NCI-H128 (cell line): ENCODE measurements around the gene EIF5AL1.
"Not testable (repeated sequence)": the region's sequence is repeated elsewhere in the genome, so short reads cannot be mapped to it uniquely, and the experiment has no call there.

Experiments used
- DNase-seq: peaks from one replicate; lab custom pipeline; 2025; ENCODE audit not compliant: unreplicated experiment; lab: John Stamatoyannopoulos, UW

The EIF5AL1 gene

DNA sequence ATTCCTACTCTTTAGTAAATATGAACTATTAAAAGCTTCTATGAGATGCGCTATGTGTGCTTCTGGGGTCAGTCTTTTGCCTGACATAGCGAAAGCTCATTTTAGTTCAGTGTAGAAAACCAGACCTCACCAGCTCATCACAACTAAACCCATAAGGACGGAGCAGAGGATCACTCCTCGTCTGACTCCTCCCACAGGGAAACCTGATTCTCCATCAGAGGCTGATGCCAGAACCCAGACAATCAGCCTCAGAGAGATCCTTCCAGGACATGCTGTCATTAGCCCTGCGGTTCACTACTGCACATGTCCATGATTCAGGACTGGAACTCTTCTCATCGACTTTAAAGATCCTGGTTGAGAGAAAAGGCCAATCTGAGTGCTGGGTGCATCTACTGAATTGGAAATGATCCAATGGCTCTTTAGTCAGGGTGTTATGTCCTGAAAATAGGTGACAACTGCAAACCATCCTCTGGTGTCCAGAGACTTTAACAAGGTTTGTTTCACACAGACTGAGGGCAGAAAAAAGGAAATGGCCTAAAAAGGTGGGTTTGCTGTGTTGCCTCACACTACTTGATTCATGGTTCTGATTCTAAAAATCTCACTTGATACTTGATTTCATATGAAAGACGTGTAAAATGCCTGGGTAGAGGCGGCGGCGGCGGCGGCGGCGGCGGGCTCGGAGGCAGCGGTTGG, at the start of gene EIF5AL1:
Gene EIF5AL1, plus strand, starts transcription at position 643 of the 693 bp plus-strand sequence. CDS start 117 bp downstream, outside the sequence.
- DNase-seq = not testable (repeated sequence)

DNA sequence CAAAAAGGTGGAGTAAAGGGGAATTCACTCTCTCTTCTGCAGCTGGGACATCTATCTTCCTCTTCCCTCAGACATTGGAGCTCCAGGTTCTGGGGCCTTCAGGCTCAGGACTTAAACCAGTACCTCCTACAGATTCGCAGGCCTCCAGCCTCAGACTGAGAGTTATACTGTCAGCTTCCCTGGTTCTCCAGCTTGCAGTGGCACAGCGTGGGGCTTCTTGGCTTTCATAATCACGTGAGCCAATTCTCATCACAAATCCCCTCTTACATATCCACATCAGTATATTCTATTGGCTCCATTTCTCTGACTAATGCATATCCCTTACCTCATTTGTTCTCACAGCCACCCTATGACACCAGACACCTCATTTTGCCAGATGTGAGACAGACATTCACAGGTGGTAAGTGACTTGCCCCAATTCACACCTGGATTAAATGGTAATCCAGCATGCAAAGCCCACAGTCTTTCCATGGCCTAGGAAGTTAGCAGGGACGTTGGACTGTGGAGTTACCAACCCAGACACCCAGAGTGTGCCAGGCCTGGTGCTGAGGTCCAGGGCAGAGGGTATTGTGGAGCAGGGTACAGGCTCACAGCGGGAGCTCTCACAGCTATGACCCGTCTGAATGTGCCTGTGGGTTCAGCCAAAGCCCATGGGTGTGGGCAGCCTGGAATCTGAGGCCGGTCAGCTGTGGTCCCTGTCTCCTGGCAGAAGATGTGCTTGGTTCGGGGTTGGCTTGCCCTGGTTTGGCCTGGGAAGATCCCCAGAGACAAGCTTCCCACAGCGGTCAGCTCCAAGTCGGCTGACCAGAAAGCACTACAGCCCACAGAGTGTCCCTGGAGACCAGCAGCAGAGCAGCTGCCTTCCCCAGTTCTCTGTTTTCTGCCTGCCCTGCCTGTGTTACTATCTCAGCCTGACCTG, 48.5 kb upstream of the EIF5AL1 start:
- no peak for DNase-seq

DNA sequence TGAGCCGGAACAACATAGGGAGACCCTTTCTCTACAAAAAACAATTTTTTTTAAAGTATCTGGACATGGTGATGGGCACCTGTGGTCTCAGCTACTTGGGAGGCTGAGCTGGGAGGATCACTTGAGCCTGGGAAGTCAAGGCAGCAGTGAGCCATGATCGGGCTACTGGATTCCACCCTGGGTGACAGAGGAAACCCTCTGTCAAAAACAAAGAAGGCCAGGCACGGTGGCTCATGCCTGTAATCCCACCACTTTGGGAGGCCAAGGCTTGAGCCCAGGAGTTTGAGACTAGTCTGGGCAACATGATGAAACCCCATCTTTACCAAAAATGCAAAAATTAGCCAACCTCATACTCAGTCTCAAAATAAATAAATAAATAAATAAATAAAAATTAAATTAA, 47.0 kb upstream of the EIF5AL1 start:
- DNase-seq = no peak

DNA sequence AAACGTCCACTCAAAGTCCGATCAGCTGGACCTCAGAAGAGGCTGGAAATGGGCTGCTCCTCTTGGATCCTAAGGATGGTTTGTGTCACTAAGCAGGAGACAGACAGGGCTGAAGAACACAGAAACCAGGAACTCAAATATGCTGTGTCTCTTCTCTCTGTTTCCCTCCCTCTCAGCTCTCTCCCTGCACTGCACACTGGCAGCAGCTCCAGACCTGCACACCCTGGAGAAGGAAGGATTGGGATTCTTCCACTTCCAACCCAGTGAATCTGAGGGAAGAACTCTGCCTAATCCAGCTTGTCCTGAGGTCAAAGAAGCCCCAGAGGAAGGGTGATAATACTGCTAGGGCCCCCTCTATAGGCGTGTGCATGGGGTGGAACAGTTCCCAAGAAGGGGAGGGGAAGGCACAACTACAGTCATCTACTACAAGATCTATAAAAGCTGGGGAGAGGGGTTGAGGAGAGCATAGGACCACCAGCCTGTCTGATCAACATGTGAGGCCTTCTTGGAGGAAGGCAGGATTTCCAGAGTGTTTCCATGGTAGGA, 44.2 kb upstream of the EIF5AL1 start:
- no peak for DNase-seq

DNA sequence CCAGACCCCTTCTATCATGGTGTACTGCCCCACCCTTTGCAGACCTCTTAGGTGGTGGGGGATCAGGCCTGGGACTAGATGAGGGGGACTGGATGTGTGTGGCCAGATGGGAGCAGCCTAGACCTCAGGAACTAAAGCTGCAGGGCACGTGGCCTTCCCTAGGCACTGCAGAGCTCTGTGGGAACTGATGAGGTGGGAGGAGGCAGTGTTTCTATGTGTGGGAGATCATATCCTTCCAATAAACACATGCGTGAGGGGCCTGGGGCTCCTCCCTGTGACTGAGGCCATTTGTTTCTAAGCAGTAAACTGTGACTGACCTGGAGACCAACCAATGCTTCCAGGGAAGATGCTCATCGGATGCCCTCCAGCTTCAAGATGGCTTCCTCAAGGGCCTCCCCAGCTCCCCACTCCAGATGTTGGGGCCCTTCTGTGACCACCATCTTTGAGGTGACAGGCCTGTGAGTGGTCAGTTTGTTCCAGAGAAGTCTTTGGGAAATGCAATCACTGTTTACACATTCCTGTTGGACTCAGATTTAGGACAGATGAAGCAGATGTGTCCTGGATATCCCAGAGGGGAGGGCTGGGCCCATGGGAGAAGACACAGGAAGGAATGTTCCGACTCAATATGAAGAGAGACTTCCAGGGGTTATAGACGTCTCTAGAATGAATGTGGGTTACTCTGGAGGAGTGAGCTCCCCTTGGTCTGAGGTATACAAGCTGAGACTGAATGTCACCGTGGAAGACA, 43.3 kb upstream of the EIF5AL1 start:
- DNase-seq = no peak

DNA sequence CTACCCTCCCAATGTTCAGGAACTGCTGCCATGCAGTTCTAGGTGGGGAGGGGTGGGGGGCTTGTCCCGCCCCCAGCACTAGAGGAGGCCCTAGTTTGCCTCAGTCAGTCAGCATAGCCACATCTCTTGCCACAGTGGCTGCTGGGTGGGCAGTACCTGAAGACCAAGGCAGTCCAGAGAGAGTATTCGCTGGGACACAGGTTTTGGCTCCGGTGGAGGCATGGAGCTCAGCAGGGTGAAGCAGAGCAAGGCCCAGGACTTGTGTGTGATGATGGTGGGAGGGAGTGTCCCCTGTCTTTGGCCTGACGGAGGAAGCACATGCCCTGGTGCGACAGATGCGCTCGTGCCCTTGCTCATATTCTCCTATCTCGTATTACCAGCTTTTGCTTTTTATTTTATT, 42.2 kb upstream of the EIF5AL1 start:
- DNase-seq = no peak

DNA sequence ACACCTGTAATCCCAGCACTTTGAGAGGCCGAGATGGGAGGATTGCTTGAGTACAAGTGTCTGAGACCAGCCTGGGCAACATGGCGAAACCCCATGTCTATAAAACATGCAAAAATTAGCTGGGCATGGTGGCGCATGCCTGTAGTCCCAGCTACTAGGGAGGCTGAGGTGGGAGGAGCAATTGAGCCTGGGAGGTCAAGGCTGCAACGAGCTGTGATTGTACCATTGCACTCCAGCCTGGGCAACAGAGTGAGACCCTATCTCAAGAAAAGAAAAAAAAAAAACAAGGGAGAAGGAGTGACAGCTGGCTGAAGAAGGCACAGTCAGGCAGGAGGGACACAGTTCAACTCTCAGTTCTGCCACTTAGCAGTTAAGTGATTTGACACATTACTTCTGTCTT, 40.6 kb upstream of the EIF5AL1 start:
- no peak for DNase-seq

DNA sequence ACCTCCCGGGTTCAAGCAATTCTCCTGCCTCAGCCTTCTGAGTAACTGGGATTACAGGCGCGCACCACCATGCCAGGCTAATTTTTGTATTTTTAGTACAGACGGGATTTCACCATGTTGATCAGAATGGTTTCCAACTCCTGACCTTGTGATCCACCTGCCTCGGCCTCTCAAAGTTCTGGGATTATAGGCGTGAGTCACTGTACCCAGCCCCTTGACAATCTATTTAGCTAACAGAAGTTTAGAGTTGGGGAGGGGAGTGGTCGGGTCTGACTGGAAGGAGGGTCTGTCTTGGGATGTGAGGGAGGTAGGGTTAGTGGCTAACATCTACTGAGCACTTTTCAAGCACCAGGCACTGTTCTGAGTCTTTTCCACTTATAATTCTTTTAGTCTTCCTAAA, 39.9 kb upstream of the EIF5AL1 start:
- no peak for DNase-seq

DNA sequence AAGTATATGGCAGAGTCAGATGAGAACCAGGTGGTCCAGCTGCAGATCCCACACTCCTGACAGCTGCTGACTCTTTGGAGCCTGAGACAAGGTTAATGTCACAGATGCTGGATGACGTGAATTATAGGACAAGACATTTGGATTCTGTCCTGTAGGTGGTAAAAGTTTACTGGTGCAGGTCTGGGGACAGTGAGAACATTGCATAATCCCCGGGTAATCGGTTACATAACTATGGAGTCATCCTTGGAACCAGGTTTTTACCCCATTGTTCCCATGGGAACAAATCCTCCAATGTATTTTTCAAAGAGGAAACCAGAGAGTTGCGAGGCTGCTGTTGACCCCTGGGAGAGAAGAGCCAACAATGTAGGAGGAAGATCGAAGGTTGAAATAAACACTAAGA, 39.4 kb upstream of the EIF5AL1 start:
- DNase-seq = no peak

DNA sequence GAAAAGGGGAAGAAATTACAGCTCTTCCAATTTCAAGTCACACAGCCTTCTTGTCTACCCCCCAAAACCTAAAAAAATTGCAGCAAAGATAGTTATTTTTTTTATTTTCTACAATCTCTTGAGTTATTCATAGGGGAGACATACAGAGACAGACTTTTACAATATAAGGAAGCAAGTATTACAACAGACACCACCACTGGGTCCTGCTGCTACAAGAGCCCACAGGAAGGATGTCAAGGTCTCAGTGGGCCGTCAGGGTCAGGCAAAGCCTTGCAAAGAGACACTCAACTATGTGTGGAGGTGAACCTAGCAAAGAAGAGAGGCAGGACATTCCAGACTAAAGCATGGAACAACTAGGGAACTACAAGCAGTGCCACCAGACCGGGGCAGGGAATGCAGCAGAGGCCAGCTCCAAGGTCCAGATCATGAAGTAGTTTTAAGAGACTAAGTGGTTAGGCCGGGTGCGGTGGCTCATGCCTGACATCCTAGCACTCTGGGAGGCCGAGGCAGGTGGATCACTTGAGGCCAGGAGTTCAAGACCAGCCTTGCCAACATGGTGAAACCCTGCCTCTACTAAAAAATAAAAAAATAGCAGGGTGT, 38.7 kb upstream of the EIF5AL1 start:
- no peak for DNase-seq

DNA sequence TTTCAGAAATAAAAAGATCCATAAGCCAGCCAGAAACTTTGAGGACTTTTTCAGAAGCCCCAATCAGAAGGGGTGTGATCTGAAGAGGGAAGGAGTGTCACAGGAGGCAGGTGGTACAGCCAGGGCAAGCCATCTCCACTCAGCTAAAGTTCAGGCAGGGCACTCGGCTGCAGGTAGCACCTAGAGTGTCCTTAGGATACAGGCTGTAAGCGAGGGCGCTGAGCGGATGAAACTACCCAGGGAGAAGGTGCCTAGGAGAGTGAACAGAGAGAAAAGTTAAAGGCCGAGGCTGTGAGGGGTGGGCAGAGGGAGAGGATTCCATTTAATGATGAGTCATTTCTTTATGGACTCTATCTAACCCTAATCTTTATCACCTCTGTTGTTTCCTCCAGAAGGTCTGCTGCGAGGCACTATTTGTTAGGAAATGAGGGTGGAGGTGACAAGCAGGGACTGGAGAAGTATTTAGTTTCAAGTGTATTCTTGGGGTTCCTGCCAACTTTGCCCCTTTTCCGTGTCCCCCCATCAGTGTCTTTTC, 37.1 kb upstream of the EIF5AL1 start:
- DNase-seq = no peak

DNA sequence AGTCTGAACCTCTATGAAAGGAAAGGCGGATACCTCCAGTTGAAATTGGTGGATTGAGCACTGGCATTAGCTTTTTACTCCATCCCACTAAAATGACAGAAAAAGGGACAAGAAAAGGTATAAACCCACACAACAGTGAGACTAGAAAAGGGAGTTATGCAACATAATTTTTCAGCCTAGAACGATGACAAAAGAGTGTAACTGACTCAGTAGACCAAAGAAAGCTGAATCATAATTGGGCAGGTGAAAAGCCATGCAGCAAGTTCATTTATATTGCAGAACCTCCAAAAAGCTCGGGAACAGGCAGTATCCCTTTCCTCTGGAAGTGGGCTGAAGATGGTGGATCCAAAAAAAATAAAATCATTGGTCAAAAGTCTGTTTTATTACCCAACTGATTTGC, 36.5 kb upstream of the EIF5AL1 start:
- DNase-seq = no peak

DNA sequence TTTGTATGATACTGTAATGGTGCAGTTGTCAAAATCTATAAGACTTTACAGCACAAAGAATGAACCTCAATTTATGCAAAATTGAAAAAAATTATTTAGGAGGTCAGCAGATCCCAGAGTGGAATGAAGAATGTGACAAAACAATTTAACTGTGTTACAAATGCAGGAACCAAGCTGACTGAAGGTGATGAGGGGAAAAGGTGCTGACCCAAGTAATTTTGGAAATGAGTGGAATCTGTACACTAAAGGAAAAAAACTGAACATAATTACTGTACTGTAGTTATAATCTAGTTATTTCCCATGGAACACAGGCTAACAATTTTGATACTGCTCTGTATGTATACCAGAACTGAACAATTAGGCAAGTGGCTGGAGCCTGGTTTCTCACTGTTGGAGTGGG, 35.7 kb upstream of the EIF5AL1 start:
- no peak for DNase-seq

DNA sequence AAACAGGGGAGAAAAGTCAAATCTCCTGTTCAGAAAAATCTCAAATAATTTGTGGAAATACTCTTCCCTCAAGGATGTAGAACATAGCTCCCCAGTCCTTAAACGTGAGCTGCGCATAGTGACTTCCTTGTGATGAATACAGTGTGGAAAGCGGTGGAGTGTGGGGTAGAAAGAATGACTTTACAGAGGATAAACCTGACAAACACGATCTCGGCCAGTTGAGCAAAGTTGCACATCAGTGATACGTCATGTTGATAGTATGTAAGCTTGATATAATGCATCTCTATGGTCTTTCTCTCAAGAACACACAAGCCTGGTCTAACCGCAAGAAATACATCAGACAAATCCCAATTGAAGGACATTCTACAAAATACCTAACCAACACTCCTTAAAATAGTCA, 34.9 kb upstream of the EIF5AL1 start:
- no peak for DNase-seq

DNA sequence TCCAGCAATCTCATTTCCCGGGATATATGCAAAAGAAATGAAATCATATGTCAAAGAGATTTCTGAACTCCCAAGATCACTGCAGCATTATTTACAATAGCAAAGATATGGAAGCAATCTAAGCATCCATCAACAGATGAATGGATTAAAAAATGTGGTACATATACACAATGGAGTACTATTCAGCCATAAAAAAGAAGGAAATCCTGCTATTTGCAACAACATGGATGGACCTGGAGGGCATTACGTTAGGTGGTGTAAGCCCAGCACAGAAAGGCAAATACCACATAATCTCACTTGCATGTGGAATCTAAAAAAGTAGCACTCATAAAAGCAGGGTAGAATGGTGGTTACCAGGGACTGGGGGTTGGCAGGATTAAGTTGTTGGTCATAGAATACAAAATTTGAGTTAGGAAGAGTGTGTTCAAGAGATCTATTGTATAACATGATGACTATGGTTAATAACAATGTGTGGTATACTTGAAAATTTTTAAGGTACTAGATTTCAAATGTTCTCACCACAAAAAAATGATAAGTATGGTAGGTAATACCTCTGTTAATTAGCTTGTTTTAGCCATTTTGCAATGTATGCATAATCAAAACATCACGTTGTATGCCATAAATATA, 32.9 kb upstream of the EIF5AL1 start:
- no peak for DNase-seq

DNA sequence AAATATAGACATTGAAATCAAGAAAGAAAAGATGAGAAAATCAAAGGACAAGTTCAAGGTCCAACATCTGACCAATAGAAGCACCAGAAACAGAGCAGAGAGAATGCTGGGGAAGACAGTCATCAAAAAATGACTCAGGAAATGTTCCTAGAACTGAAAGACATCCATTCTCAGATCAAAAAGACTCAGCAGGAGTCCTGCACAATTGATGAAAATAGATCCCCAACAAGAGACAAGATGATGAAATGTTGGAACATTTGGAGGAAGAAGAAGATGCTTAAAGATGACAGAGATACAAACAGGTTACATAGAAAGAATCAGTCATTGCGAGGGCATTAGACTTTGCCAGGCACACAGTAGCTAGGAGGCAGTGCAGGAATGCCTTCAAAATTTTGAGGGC, 30.0 kb upstream of the EIF5AL1 start:
- DNase-seq = no peak

DNA sequence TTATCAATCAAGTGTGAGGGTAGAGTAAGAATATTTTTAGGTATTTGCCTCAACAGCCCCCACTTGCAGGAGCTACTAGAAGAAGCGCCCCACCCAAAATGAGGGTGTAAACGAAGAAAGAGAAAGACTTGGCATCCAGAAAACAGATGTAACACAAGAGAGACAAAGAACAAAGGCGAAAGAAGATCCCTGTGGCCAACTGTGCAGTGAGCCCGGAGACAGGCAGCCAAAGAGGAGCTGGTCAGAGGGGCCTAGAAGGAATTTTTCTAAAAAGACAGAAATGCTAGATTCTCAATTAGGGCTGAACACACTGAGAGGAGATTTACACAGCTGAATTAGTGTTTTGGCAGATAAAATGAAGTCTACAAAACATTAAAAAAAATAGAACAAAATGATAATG, 29.6 kb upstream of the EIF5AL1 start:
- DNase-seq = no peak

DNA sequence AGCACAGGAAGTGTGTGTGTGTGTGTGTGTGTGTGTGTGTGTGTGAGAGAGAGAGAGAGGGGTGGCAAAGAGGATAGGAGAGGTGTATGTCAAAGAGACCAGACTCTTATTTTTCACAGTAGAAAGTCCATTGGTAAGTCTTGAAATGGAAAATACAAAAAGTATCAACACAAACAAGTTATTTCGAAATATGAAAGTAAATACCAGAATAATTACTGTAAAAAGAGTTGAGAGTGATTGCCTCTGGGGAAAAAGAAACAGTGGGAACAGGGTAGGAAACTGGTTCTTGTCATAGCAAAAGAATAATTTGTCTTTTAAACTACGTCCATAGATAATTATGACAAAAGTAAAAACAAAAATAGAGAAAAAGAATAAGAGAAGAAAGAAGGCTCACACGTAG, 29.0 kb upstream of the EIF5AL1 start:
- DNase-seq = no peak

DNA sequence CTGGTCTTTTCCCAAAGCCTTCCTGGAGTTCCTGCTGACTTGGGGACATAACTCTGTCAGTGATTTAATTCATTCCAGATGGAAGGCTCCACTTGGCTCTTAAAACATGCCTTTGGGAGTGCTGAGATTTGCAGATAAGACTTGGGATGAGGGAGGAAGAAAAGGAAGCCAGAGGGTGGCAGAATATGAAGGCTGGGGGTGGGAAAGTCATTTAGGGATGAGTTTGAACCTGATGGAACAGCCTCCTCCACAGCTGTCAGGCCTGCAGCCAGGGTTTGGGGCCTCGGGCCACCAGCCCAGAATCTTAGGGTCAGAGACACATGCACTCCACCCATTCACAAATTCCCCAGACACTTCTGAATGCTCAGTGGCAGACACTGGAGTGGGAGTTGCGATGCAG, 28.4 kb upstream of the EIF5AL1 start:
- no peak for DNase-seq

DNA sequence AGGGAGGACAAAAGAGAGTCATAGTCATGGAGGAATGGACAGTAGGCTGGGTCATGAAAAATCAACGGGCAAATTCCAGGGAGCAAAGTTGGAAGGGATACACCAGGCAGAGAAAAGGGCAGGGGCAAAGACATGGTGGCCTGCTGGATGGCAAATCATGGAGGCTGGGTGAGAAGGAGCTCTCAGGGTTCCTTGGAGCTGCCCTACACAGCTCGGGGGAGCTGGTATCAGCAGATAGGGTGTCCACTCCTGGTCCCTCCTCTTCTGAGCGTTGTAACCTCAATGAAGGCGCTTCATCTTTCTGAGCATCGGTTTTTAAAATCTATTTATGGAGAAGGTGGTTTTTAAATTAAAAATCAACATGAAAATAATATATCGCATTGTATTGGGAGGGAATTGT, 27.9 kb upstream of the EIF5AL1 start:
- DNase-seq = no peak
